Psoas muscle (tissue), 8 donors: Measurements from ENCODE around the gene SGSM2. TPM values are rescaled to one million over a fixed set of nuclear protein-coding genes. Genes with fewer than 3 reads are reported as not detected.
A peak's percentile ranks its signal among the peaks of the same experiment; 100 is the strongest.

ENCODE experiments used
- ATAC-seq, 4 donors: fragments of 200-7000 bp; cut with Tn5 transposase; one replicate each; pipeline ENCODE4 v1.9.1; 2020; ENCODE audit warnings: moderate library complexity in 3 of 4, mild to moderate bottlenecking in 2 of 4
- DNase-seq, 2 donors: peaks; one replicate each; pipeline ENCODE4 v3.0.0-alpha.2; 2020
- H3K27ac ChIP-seq: fragments of 200-600 bp; one replicate; pipeline ENCODE4 v1.8.0; 2022
- H3K27me3 ChIP-seq, 3 donors: fragments of 200-600 bp in 1 of 3; one replicate each; pipeline versions ENCODE4 v1.6.1 to v1.8.0; 2013 to 2022; ENCODE audit warnings: low read length in 2 of 3, mild to moderate bottlenecking in 2 of 3, moderate library complexity in 1 of 3; ENCODE audit not compliant: insufficient read depth in 3 of 3
- H3K36me3 ChIP-seq, 2 donors: fragments of 200-600 bp in 1 of 2; one replicate each; pipeline versions ENCODE4 v1.6.1 to v1.8.0; 2013 to 2022; ENCODE audit warnings: low read depth in 1 of 2, mild to moderate bottlenecking in 1 of 2, moderate library complexity in 1 of 2; ENCODE audit not compliant: insufficient read depth in 1 of 2
- H3K4me1 ChIP-seq: fragments of 200-600 bp; one replicate; pipeline ENCODE4 v1.8.0; 2022
- H3K4me3 ChIP-seq: fragments of 200-600 bp; one replicate; pipeline ENCODE4 v1.8.0; 2022; ENCODE audit warnings: mild to moderate bottlenecking
- H3K9me3 ChIP-seq: fragments of 200-600 bp; one replicate; pipeline ENCODE4 v1.8.0; 2022
- CTCF ChIP-seq: fragments of 200-600 bp; IDR thresholded peaks from one replicate; pipeline ENCODE4 v1.8.0; 2022; ENCODE audit warnings: antibody characterized with exemption
- WGBS, 3 donors: extraction: QIAGEN DNeasy Blood & Tissue Kit; methylation state at CpG; one replicate each; pipeline versions ENCODE4 v1.1.6 to v1.1.7; 2013; 5-methylcytosine and 5-hydroxymethylcytosine counted together
- intact Hi-C, 2 donors: fragments of 100-400 bp; cut with DNase I; formaldehyde crosslinking; loops; one replicate each; pipeline versions ENCODE4 v1.11.0 to v1.14.2; 2022
- polyA plus RNA-seq, 3 donors: library from polyadenylated mRNA; stranded (reverse); fragments of 200-250 nt; gene quantifications; one replicate each; pipeline ENCODE4 v1.2.3, GENCODE V29; 2013
- total RNA-seq, 4 donors: library from RNA; stranded (reverse); fragmentation: NEBNext Ultra II Directional in 2 of 4; extraction: Animal tissue kit (Norgen Biotek cat#: 25700) in 2 of 4; gene quantifications; one replicate each; pipeline versions ENCODE4 v1.2.1 to v1.2.4, GENCODE V29; 2021 to 2023
- donor health status: healthy with polysubstance abuse.
- donor health status: DM: no; HTN: no; CAD: no; lungs with moderate emphysema.
- donor health status: Bipolar disorder and iron deficiency.
- donor health status: healthy.
- donor health status: DM: yes; HTN: yes; CAD: no.
- donor health status: DM: no; HTN: no; CAD: no.
- donor health status: DM: no; HTN: no; CAD: no.
- donor health status: DM: yes; HTN: yes; CAD: no.

Gene SGSM2
- total and polyA plus RNA-seq, 7 donors: 9.6 to 25.6 (median 13.5) TPM

DNA sequence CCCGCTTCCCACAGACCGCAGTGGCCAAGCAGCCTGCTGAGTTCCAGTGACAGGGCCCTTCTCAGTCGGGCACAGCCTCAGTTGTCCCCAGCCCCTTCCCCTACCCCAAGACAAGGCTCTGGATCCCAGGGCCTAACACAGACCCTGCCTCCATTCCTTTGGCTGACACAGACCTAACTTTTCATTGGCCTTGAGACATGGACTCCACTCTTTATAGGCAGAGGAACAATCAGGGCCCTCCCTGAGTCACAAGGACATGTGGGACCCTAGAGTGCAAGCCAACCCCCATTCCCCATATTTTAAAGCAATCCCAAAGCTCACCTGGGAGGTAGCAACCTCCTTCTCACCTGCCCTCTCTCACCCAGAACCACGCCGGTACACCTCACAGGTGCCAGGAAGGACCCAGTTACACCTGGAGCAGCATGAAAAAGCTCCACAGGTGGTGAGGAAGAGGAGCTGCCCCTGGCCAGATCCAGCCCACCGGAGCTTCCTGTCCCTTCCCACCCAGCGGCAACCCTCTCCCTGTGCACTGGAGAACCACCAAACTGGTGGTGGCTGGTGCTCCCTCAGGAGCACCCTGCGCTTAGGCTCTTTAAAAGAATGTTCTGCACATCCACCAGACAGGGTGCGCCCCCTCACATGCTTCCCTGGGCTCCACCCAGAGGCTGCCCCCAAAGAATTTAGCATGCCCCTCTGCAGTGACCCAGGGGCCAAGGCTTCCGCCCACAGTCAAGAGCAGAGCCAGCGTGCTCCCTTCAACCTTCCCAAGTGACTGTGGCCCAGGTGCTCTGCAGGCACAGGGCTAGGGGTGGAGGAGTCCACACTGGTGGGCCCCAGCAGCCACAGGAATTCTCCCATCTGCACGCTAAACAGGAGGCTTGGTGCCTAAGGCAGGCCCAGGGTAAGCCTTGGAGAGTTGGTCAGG is 60.2 kb downstream of the SGSM2 start:
- 67 to 73% (median 72%) methylated on average over 12 of the region's 12 CpGs for WGBS, 3 donors
- Histone ChIP-seq H3K4me1 (peaks cover 49% of the 10 kb centered on the region), H3K36me3 (no peaks in the 10 kb centered on the region), H3K27me3 (no peaks in the 10 kb centered on the region), H3K4me3 (peak overlapping the region; percentile 98), H3K9me3 (no peaks in the 10 kb centered on the region), H3K27ac (peak overlapping the region; percentile 100)
- intact Hi-C loops: no loop called here
- ATAC-seq (no peak), DNase-seq (no peak)
- no peak for TF ChIP-seq CTCF

DNA sequence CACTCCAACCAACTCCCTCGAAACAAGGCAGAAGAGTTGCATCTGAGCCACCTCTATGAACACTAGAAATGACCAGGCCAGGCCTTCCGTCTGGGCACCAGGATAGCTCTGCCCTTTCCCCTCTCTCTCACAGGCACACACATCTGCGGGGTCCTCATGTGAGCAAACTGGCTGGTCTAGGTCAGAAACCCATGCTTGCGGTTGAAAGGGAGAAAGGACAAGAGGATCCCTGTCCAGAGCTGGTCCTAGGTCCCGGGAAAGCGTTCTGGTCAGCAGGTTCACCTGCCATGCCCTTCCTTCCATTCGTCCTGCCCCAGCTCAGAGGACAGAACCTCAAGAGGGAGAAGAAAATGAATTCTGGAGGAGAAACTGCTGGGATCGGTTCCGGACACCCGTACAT is 60.9 kb downstream of the SGSM2 start:
- peak overlapping the region; percentile 98 for H3K4me3 ChIP-seq
- WGBS, 3 donors: 69 to 85% (median 75%) methylated on average over 10 of the region's 10 CpGs
- H3K27me3 ChIP-seq: no peaks in the 10 kb centered on the region
- H3K27ac ChIP-seq: peak overlapping the region; percentile 100
- no peak for TF ChIP-seq CTCF
- DNase-seq (no peak), ATAC-seq (no peak)
- no peaks in the 10 kb centered on the region for H3K36me3 ChIP-seq
- no peaks in the 10 kb centered on the region for H3K9me3 ChIP-seq
- intact Hi-C loops: no loop called here
- H3K4me1 ChIP-seq: peaks cover 54% of the 10 kb centered on the region

GRCh38 chr17:2398655-2399571 is 61.6 kb downstream of the SGSM2 start:
- intact Hi-C loops: no loop called here
- peaks cover 61% of the 10 kb centered on the region for H3K4me1 ChIP-seq
- H3K27ac ChIP-seq: peak overlapping the region; percentile 100
- DNase-seq: peak; percentile 66 to 81
- no peaks in the 10 kb centered on the region for H3K36me3 ChIP-seq
- no peak for TF ChIP-seq CTCF
- peak in 3 of 4 donors; percentile 23 to 32 (median 30) for ATAC-seq
- H3K9me3 ChIP-seq: no peaks in the 10 kb centered on the region
- peak overlapping the region; percentile 98 for H3K4me3 ChIP-seq
- H3K27me3 ChIP-seq: no peaks in the 10 kb centered on the region
- WGBS, 3 donors: 12 to 16% (median 13%) methylated on average over 43 to 55 of the region's 55 CpGs

GRCh38 chr17:2399572-2400473 is 62.5 kb downstream of the SGSM2 start:
- ATAC-seq (peak; percentile 70 to 75 (median 72)), DNase-seq (peak; percentile 98)
- 0 to 1% (median 0%) methylated on average over 66 to 82 of the region's 82 CpGs for WGBS, 3 donors
- Histone ChIP-seq H3K36me3 (no peaks in the 10 kb centered on the region), H3K9me3 (no peaks in the 10 kb centered on the region), H3K27ac (peak overlapping the region; percentile 100), H3K4me3 (peak overlapping the region; percentile 98), H3K4me1 (peaks cover 60% of the 10 kb centered on the region), H3K27me3 (no peaks in the 10 kb centered on the region)
- TF ChIP-seq CTCF: no peak
- intact Hi-C loops: no loop called here
